CD4-positive, CD25-positive, alpha-beta regulatory T cell (primary cell): ENCODE data around the gene INSC. TPM values are rescaled to one million over a fixed set of nuclear protein-coding genes. Genes with fewer than 3 reads are reported as not detected.
A peak's percentile ranks its signal among the peaks of the same experiment; 100 is the strongest.

Experiments
- ATAC-seq, 2 donors: fragments of 150-1000 bp; cut with Tn5 transposase; one replicate each; pipeline ENCODE4 v1.10.0; 2021; ENCODE audit warnings: low read depth in 2 of 2, moderate number of reproducible peaks in 2 of 2, moderate library complexity in 1 of 2
- DNase-seq, 3 donors: peaks; one replicate each; pipeline versions ENCODE4 v3.0.0 to v3.0.0-alpha.2; 2012 to 2022; ENCODE audit warnings: mixed read lengths in 1 of 3
- H3K27ac ChIP-seq: one replicate; pipeline ENCODE4 v1.7.0; 2013; ENCODE audit warnings: mild to moderate bottlenecking, low read length; ENCODE audit not compliant: insufficient read depth, poor library complexity, severe bottlenecking
- H3K27me3 ChIP-seq: one replicate; pipeline ENCODE4 v1.7.0; 2013; ENCODE audit warnings: low read length; ENCODE audit not compliant: control insufficient read depth, insufficient read depth
- H3K36me3 ChIP-seq: one replicate; pipeline ENCODE4 v1.7.0; 2013; ENCODE audit warnings: mild to moderate bottlenecking, low read length, moderate library complexity; ENCODE audit not compliant: control insufficient read depth, insufficient read depth
- H3K4me1 ChIP-seq: 2 replicates; pipeline ENCODE4 v1.7.0; 2013; ENCODE audit warnings: mild to moderate bottlenecking, low read length; ENCODE audit not compliant: insufficient read depth, control insufficient read depth, poor library complexity, severe bottlenecking
- H3K4me3 ChIP-seq: one replicate; pipeline ENCODE4 v1.7.0; 2013; ENCODE audit warnings: low read depth, mild to moderate bottlenecking, low read length, moderate library complexity
- H3K9me3 ChIP-seq, 2 experiments: 1 replicate in 1 of 2; 2 replicates in 1 of 2; pipeline ENCODE4 v1.7.0; 2013; ENCODE audit warnings: low read length in 2 of 2, mild to moderate bottlenecking in 1 of 2, moderate library complexity in 1 of 2; ENCODE audit not compliant: control insufficient read depth in 2 of 2
- H3K27ac Mint-ChIP-seq, 3 donors: one replicate each; pipeline ENCODE4 v1.8.0; 2020 to 2022; ENCODE audit warnings: mild to moderate bottlenecking in 3 of 3, mixed read lengths in 3 of 3, moderate library complexity in 2 of 3
- H3K27me3 Mint-ChIP-seq: one replicate; pipeline ENCODE4 v1.8.0; 2022; ENCODE audit warnings: mild to moderate bottlenecking, mixed read lengths
- H3K36me3 Mint-ChIP-seq: one replicate; pipeline ENCODE4 v1.8.0; 2020; ENCODE audit warnings: mixed read lengths
- H3K4me1 Mint-ChIP-seq, 4 donors: one replicate each; pipeline ENCODE4 v1.8.0; 2020 to 2022; ENCODE audit warnings: mixed read lengths in 4 of 4, mild to moderate bottlenecking in 1 of 4
- H3K4me3 Mint-ChIP-seq, 4 donors: one replicate each; pipeline ENCODE4 v1.8.0; 2020 to 2022; ENCODE audit warnings: mild to moderate bottlenecking in 4 of 4, mixed read lengths in 4 of 4, moderate library complexity in 3 of 4
- H3K9me3 Mint-ChIP-seq, 7 donors: one replicate each; pipeline ENCODE4 v1.8.0; 2020 to 2022; ENCODE audit warnings: mixed read lengths in 7 of 7, mild to moderate bottlenecking in 3 of 7, moderate library complexity in 2 of 7
- polyA plus RNA-seq, 4 donors: library from polyadenylated mRNA; unstranded; fragments of 300-500 nt; fragmentation: Illumina TruSeq; gene quantifications; one replicate each; pipeline ENCODE4 v1.2.3, GENCODE V29; 2021
- total RNA-seq: library from RNA; stranded (reverse); gene quantifications from one replicate; pipeline ENCODE4 v1.2.3, GENCODE V29; 2022

INSC gene
- total and polyA plus RNA-seq, 5 donors from 2014 or later: 0.15 to 0.20 TPM; not detected in 3

GRCh38 chr11:15099267-15099666, 15.5 kb upstream of the INSC start:
- DNase-seq (no peak), ATAC-seq (no peak)
- H3K4me1 ChIP-seq: no peaks in the 10 kb centered on the region
- Mint-ChIP-seq H3K9me3 (peaks cover 0 to 9% (median 0%) of the 10 kb centered on the region in 7 donors), H3K36me3 (no peaks in the 10 kb centered on the region), H3K27ac (no peak overlapping the region), H3K4me3 (no peak overlapping the region), H3K4me1 (no peaks in the 10 kb centered on the region), H3K27me3 (peaks cover 21% of the 10 kb centered on the region)
- H3K4me3 ChIP-seq: no peak overlapping the region
- H3K36me3 ChIP-seq: no peaks in the 10 kb centered on the region
- no peaks in the 10 kb centered on the region for H3K9me3 ChIP-seq
- H3K27me3 ChIP-seq: peaks cover 15% of the 10 kb centered on the region
- no peak overlapping the region for H3K27ac ChIP-seq

GRCh38 chr11:15101072-15101709, 13.5 kb upstream of the INSC start:
- peak in 2 of 3 donors; percentile 14 to 49 for DNase-seq
- Histone ChIP-seq H3K27ac (no peak overlapping the region), H3K4me1 (no peaks in the 10 kb centered on the region), H3K4me3 (no peak overlapping the region), H3K27me3 (peaks cover 15% of the 10 kb centered on the region), H3K36me3 (no peaks in the 10 kb centered on the region), H3K9me3 (no peaks in the 10 kb centered on the region)
- Mint-ChIP-seq H3K27me3 (peaks cover 21% of the 10 kb centered on the region), H3K4me3 (no peak overlapping the region), H3K36me3 (no peaks in the 10 kb centered on the region), H3K27ac (no peak overlapping the region), H3K4me1 (no peaks in the 10 kb centered on the region), H3K9me3 (peaks cover 0 to 12% (median 0%) of the 10 kb centered on the region in 7 donors)
- peak; percentile 43 to 46 for ATAC-seq

GRCh38 chr11:15104166-15104565, 10.6 kb upstream of the INSC start:
- H3K36me3 Mint-ChIP-seq: no peaks in the 10 kb centered on the region
- H3K27ac Mint-ChIP-seq: no peak overlapping the region
- H3K4me1 Mint-ChIP-seq: no peaks in the 10 kb centered on the region
- Histone ChIP-seq H3K27ac (no peak overlapping the region), H3K36me3 (no peaks in the 10 kb centered on the region), H3K4me3 (no peak overlapping the region), H3K4me1 (no peaks in the 10 kb centered on the region), H3K27me3 (peaks cover 9% of the 10 kb centered on the region), H3K9me3 (no peaks in the 10 kb centered on the region)
- peaks cover 0 to 12% (median 0%) of the 10 kb centered on the region in 7 donors for H3K9me3 Mint-ChIP-seq
- no peak overlapping the region for H3K4me3 Mint-ChIP-seq
- no peak for ATAC-seq
- H3K27me3 Mint-ChIP-seq: peaks cover 11% of the 10 kb centered on the region
- no peak for DNase-seq

- no peak overlapping the region for H3K27ac ChIP-seq
- H3K4me1 ChIP-seq: no peaks in the 10 kb centered on the region
- H3K27me3 ChIP-seq: no peaks in the 10 kb centered on the region
- ATAC-seq: no peak
- Mint-ChIP-seq H3K27me3 (peaks cover 8% of the 10 kb centered on the region), H3K27ac (no peak overlapping the region), H3K4me1 (no peaks in the 10 kb centered on the region), H3K36me3 (no peaks in the 10 kb centered on the region), H3K9me3 (peaks cover 0 to 12% (median 2%) of the 10 kb centered on the region in 7 donors), H3K4me3 (peak overlapping the region in 1 of 4 donors; percentile 82)
- no peaks in the 10 kb centered on the region for H3K36me3 ChIP-seq
- H3K4me3 ChIP-seq: no peak overlapping the region
- H3K9me3 ChIP-seq: no peaks in the 10 kb centered on the region
- no peak for DNase-seq
These were observed 8.3 kb upstream of the INSC start for GRCh38 chr11:15106201-15106965.

- Histone ChIP-seq H3K27me3 (no peaks in the 10 kb centered on the region), H3K9me3 (no peaks in the 10 kb centered on the region), H3K27ac (no peak overlapping the region), H3K36me3 (no peaks in the 10 kb centered on the region), H3K4me1 (no peaks in the 10 kb centered on the region), H3K4me3 (no peak overlapping the region)
- H3K27ac Mint-ChIP-seq: no peak overlapping the region
- H3K36me3 Mint-ChIP-seq: peaks cover under 1% of the 10 kb centered on the region
- no peaks in the 10 kb centered on the region for H3K4me1 Mint-ChIP-seq
- ATAC-seq: no peak
- peaks cover 0 to 12% (median 2%) of the 10 kb centered on the region in 7 donors for H3K9me3 Mint-ChIP-seq
- H3K4me3 Mint-ChIP-seq: no peak overlapping the region
- peaks cover 9% of the 10 kb centered on the region for H3K27me3 Mint-ChIP-seq
- no peak for DNase-seq
These were observed 6.8 kb upstream of the INSC start for GRCh38 chr11:15107730-15108515.

GRCh38 chr11:15108592-15109130, 6.1 kb upstream of the INSC start:
- peaks cover 0 to 7% (median 2%) of the 10 kb centered on the region in 7 donors for H3K9me3 Mint-ChIP-seq
- peaks cover 0 to 7% (median 4%) of the 10 kb centered on the region in 4 donors for H3K4me1 Mint-ChIP-seq
- Histone ChIP-seq H3K4me3 (no peak overlapping the region), H3K36me3 (no peaks in the 10 kb centered on the region), H3K27ac (no peak overlapping the region), H3K4me1 (no peaks in the 10 kb centered on the region), H3K27me3 (no peaks in the 10 kb centered on the region), H3K9me3 (no peaks in the 10 kb centered on the region)
- peaks cover 3% of the 10 kb centered on the region for H3K36me3 Mint-ChIP-seq
- H3K27ac Mint-ChIP-seq: no peak overlapping the region
- peaks cover 13% of the 10 kb centered on the region for H3K27me3 Mint-ChIP-seq
- no peak overlapping the region for H3K4me3 Mint-ChIP-seq
- no peak for DNase-seq
- no peak for ATAC-seq

- no peaks in the 10 kb centered on the region for H3K4me1 ChIP-seq
- peaks cover 0 to 10% (median 6%) of the 10 kb centered on the region in 4 donors for H3K4me1 Mint-ChIP-seq
- peaks cover 18% of the 10 kb centered on the region for H3K27me3 Mint-ChIP-seq
- H3K4me3 ChIP-seq: no peak overlapping the region
- DNase-seq: no peak
- H3K27me3 ChIP-seq: no peaks in the 10 kb centered on the region
- no peaks in the 10 kb centered on the region for H3K9me3 ChIP-seq
- H3K4me3 Mint-ChIP-seq: no peak overlapping the region
- no peaks in the 10 kb centered on the region for H3K36me3 ChIP-seq
- ATAC-seq: no peak
- peaks cover 3% of the 10 kb centered on the region for H3K36me3 Mint-ChIP-seq
- H3K27ac Mint-ChIP-seq: no peak overlapping the region
- no peak overlapping the region for H3K27ac ChIP-seq
- H3K9me3 Mint-ChIP-seq: peaks cover 0 to 2% (median 0%) of the 10 kb centered on the region in 7 donors
These were observed 5.1 kb upstream of the INSC start for GRCh38 chr11:15109602-15110001.
